Erythroblast (primary cell): ENCODE measurements around the gene DPYSL3.

Source experiments
- GATA1 ChIP-seq: IDR thresholded peaks from 2 replicates; pipeline ENCODE4 v1.6.1; 2011; ENCODE audit warnings: low read depth, mild to moderate bottlenecking, control low read depth, low read length, moderate library complexity
- POLR2A ChIP-seq: IDR thresholded peaks from 2 replicates; pipeline ENCODE4 v1.6.1; 2011; ENCODE audit warnings: mild to moderate bottlenecking, low read length

- TF ChIP-seq POLR2A (no peak), GATA1 (no peak)
Observed at GRCh38 chr5:147412561-147412960, 97.3 kb downstream of the DPYSL3 start.
